Mesenchymal stem cell (in vitro differentiated cells and primary cell): ENCODE measurements around the gene VPS45.
"Not testable (repeated sequence)": the region's sequence is repeated elsewhere in the genome, so short reads cannot be mapped to it uniquely, and the experiment has no call there.

ENCODE experiments used
- DNase-seq: peaks from one replicate; pipeline ENCODE4 v3.0.0-alpha.2; 2013
- H2AFZ ChIP-seq: one replicate; pipeline ENCODE4 v1.6.1; 2013; ENCODE audit warnings: low read depth, mild to moderate bottlenecking, control low read depth, inconsistent platforms, low read length, moderate library complexity
- H2AK5ac ChIP-seq: 2 replicates; pipeline ENCODE4 v1.6.1; 2013; ENCODE audit warnings: low read length, moderate library complexity, mild to moderate bottlenecking, inconsistent platforms; ENCODE audit not compliant: severe bottlenecking
- H2BK120ac ChIP-seq: one replicate; pipeline ENCODE4 v1.6.1; 2013; ENCODE audit warnings: low read depth, mild to moderate bottlenecking, inconsistent platforms, low read length, moderate library complexity
- H2BK12ac ChIP-seq, 2 experiments: one replicate each; pipeline ENCODE4 v1.6.1; 2013; ENCODE audit warnings: inconsistent platforms in 2 of 2, low read length in 2 of 2, mild to moderate bottlenecking in 2 of 2, moderate library complexity in 2 of 2, control low read depth in 1 of 2
- H2BK15ac ChIP-seq: one replicate; pipeline ENCODE4 v1.6.1; 2013; ENCODE audit warnings: mild to moderate bottlenecking, low read depth, inconsistent platforms; ENCODE audit not compliant: poor library complexity, severe bottlenecking
- H2BK5ac ChIP-seq: 2 replicates; pipeline ENCODE4 v1.6.1; 2013; ENCODE audit warnings: low read depth, mild to moderate bottlenecking, low read length, control low read depth, inconsistent platforms; ENCODE audit not compliant: poor library complexity, severe bottlenecking
- H3K14ac ChIP-seq, 2 experiments: one replicate each; pipeline ENCODE4 v1.6.1; 2013; ENCODE audit warnings: inconsistent platforms in 2 of 2, low read length in 2 of 2, control low read depth in 1 of 2, mild to moderate bottlenecking in 1 of 2, moderate library complexity in 1 of 2
- H3K18ac ChIP-seq, 2 experiments: one replicate each; pipeline ENCODE4 v1.6.1; 2013; ENCODE audit warnings: inconsistent platforms in 2 of 2, low read length in 2 of 2, control low read depth in 1 of 2, low read depth in 1 of 2, mild to moderate bottlenecking in 1 of 2
- H3K23ac ChIP-seq, 2 experiments: one replicate each; pipeline ENCODE4 v1.6.1; 2013; ENCODE audit warnings: inconsistent platforms in 2 of 2, low read length in 2 of 2, mild to moderate bottlenecking in 2 of 2, moderate library complexity in 2 of 2, control low read depth in 1 of 2
- H3K27ac ChIP-seq: 2 replicates; pipeline ENCODE4 v1.5.1; 2013; ENCODE audit warnings: mild to moderate bottlenecking, moderate library complexity, low read length, control low read depth, inconsistent platforms; ENCODE audit not compliant: poor library complexity, severe bottlenecking
- H3K27me3 ChIP-seq, 2 experiments: 2 replicates each; pipeline versions ENCODE4 v1.6.1 to v1.7.0; 2013; ENCODE audit warnings: low read length in 2 of 2, mild to moderate bottlenecking in 2 of 2, moderate library complexity in 2 of 2, control low read depth in 1 of 2, inconsistent platforms in 1 of 2; ENCODE audit not compliant: control insufficient read depth in 1 of 2, insufficient read depth in 1 of 2
- H3K36me3 ChIP-seq, 2 experiments: 2 replicates each; pipeline versions ENCODE4 v1.6.1 to v1.7.0; 2013; ENCODE audit warnings: low read length in 2 of 2, control low read depth in 1 of 2, inconsistent platforms in 1 of 2, low read depth in 1 of 2, mild to moderate bottlenecking in 1 of 2; ENCODE audit not compliant: insufficient read depth in 2 of 2, control insufficient read depth in 1 of 2
- H3K4ac ChIP-seq, 2 experiments: one replicate each; pipeline ENCODE4 v1.6.1; 2013; ENCODE audit warnings: inconsistent platforms in 2 of 2, low read length in 2 of 2, mild to moderate bottlenecking in 2 of 2, moderate library complexity in 2 of 2, control low read depth in 1 of 2, low read depth in 1 of 2
- H3K4me1 ChIP-seq: 2 replicates; pipeline ENCODE4 v1.6.1; 2013; ENCODE audit warnings: low read depth, low read length, control low read depth; ENCODE audit not compliant: control insufficient read depth, insufficient read depth
- H3K4me2 ChIP-seq: 2 replicates; pipeline ENCODE4 v1.6.1; 2013; ENCODE audit warnings: low read length, mild to moderate bottlenecking, inconsistent platforms; ENCODE audit not compliant: poor library complexity, severe bottlenecking
- H3K4me3 ChIP-seq, 2 experiments: 2 replicates each; pipeline versions ENCODE4 v1.5.1 to v1.7.0; 2013; ENCODE audit warnings: low read length in 2 of 2, mild to moderate bottlenecking in 2 of 2, control low read depth in 1 of 2, low read depth in 1 of 2; ENCODE audit not compliant: insufficient read depth in 1 of 2
- H3K79me1 ChIP-seq: replicated peaks from 2 replicates; pipeline ENCODE4 v1.6.1; 2013; ENCODE audit warnings: mild to moderate bottlenecking, control low read depth, low read length, inconsistent platforms; ENCODE audit not compliant: poor library complexity, severe bottlenecking
- H3K9ac ChIP-seq: 2 replicates; pipeline ENCODE4 v1.7.0; 2013; ENCODE audit warnings: mild to moderate bottlenecking, low read length, moderate library complexity
- H3K9me3 ChIP-seq: 2 replicates; pipeline ENCODE4 v1.7.0; 2013; ENCODE audit warnings: mild to moderate bottlenecking, low read length; ENCODE audit not compliant: control insufficient read depth
- H4K8ac ChIP-seq: one replicate; pipeline ENCODE4 v1.6.1; 2013; ENCODE audit warnings: inconsistent platforms, mild to moderate bottlenecking, low read length, moderate library complexity
- H4K91ac ChIP-seq: one replicate; pipeline ENCODE4 v1.6.1; 2013; ENCODE audit warnings: mild to moderate bottlenecking, low read length, inconsistent platforms
- WGBS: methylation state at CpG from one replicate; pipeline ENCODE4 v1.1.7; 2013; ENCODE audit warnings: mixed read lengths; 5-methylcytosine and 5-hydroxymethylcytosine counted together

VPS45 gene

DNA sequence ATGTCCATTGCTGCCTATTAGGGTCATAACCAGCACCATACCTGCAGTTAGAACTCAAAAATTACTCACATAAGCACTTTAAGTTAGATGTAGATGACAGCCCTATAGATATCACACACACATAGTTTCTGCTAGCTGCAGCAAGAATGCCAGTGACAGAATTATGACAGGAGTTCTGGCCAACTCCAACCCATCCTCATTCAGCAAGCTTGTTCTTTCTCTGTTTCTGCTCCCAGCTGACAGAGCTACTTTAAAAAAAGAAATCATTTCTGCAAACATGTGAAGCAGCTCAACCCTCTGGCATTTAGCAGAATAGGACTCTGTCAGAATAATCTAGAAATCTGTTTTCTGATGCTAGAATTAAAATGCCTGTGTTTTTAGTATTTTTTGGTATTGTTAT, 33.2 kb upstream of the VPS45 start:
- no peak overlapping the region for H3K18ac ChIP-seq
- H3K79me1 ChIP-seq, result no peaks in the 10 kb centered on the region
- no peak overlapping the region for H3K14ac ChIP-seq
- H3K9ac ChIP-seq, result no peak overlapping the region
- H3K23ac ChIP-seq, result no peak overlapping the region
- H2BK5ac ChIP-seq, result no peak overlapping the region
- H3K4me2 ChIP-seq, result no peak overlapping the region
- no peaks in the 10 kb centered on the region for H3K27me3 ChIP-seq
- H3K4ac ChIP-seq, result no peak overlapping the region
- no peak overlapping the region for H3K27ac ChIP-seq
- H2BK120ac ChIP-seq, result no peak overlapping the region
- H3K9me3 ChIP-seq, result no peaks in the 10 kb centered on the region
- DNase-seq, result no peak
- H4K8ac ChIP-seq, result no peak overlapping the region
- no peak overlapping the region for H2AK5ac ChIP-seq
- no peak overlapping the region for H2BK15ac ChIP-seq
- H3K4me3 ChIP-seq, result no peak overlapping the region
- no peak overlapping the region for H4K91ac ChIP-seq
- H3K36me3 ChIP-seq, result no peaks in the 10 kb centered on the region
- H3K4me1 ChIP-seq, result no peaks in the 10 kb centered on the region
- no peak overlapping the region for H2BK12ac ChIP-seq
- H2AFZ ChIP-seq, result no peak overlapping the region

DNA sequence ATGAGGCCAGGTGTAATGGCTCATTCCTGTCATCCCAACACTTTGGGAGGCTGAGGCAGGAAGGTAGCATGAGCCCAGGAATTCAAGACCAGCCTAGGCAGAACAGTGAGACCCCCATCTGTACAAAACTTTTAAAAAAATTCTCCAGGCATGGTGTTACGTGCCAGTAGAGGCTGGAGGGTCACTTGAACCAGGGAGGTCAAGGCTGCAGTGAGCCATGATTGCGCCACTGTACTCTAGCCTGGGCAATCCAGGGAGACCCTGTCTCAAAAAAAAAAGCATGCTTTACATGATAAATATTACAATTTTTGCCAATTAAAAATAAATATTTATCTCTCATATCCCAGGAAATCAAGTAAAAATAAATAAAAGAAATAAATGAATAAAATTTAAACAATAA, 17.6 kb upstream of the VPS45 start:
- Histone ChIP-seq H3K18ac (no peak overlapping the region), H3K4me2 (no peak overlapping the region), H2BK12ac (no peak overlapping the region), H3K4ac (no peak overlapping the region), H4K8ac (no peak overlapping the region), H3K27ac (no peak overlapping the region), H2BK120ac (no peak overlapping the region), H2AFZ (no peak overlapping the region), H3K79me1 (peaks cover 2% of the 10 kb centered on the region), H3K27me3 (no peaks in the 10 kb centered on the region), H3K14ac (no peak overlapping the region), H2BK15ac (no peak overlapping the region), H3K4me1 (no peaks in the 10 kb centered on the region), H3K9me3 (no peaks in the 10 kb centered on the region), H4K91ac (no peak overlapping the region), H3K23ac (no peak overlapping the region), H3K4me3 (no peak overlapping the region), H2AK5ac (no peak overlapping the region), H3K9ac (no peak overlapping the region), H2BK5ac (no peak overlapping the region), H3K36me3 (peaks cover 0 to 5% of the 10 kb centered on the region in 2 experiments)
- no peak for DNase-seq
- WGBS, result 80% methylated on average over 1 of the region's 2 CpGs

DNA sequence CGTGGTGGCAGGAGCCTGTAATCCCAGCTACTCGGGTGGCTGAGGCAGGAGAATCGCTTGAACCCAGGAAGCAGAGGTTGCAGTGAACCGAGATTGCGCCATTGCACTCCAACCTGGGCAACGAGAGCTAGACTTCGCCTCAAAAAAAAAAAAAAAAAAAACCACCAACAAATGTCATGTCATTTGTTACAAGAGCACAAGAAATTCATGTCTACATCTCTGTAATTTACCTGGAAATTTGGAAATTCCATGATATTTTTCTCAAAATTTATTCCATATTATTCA, 16.5 kb upstream of the VPS45 start:
- Histone ChIP-seq H2BK15ac (no peak overlapping the region), H3K23ac (no peak overlapping the region), H2BK5ac (no peak overlapping the region), H2BK12ac (no peak overlapping the region), H3K27ac (no peak overlapping the region), H3K36me3 (peaks cover 0 to 5% of the 10 kb centered on the region in 2 experiments), H3K4me1 (no peaks in the 10 kb centered on the region), H2BK120ac (no peak overlapping the region), H4K91ac (no peak overlapping the region), H3K9me3 (no peaks in the 10 kb centered on the region), H3K4ac (no peak overlapping the region), H3K4me2 (no peak overlapping the region), H3K9ac (no peak overlapping the region), H4K8ac (no peak overlapping the region), H2AFZ (no peak overlapping the region), H3K27me3 (no peaks in the 10 kb centered on the region), H3K14ac (no peak overlapping the region), H2AK5ac (no peak overlapping the region), H3K4me3 (no peak overlapping the region), H3K18ac (no peak overlapping the region), H3K79me1 (peaks cover 2% of the 10 kb centered on the region)
- no peak for DNase-seq
- 67% methylated on average over 6 of the region's 7 CpGs for WGBS

DNA sequence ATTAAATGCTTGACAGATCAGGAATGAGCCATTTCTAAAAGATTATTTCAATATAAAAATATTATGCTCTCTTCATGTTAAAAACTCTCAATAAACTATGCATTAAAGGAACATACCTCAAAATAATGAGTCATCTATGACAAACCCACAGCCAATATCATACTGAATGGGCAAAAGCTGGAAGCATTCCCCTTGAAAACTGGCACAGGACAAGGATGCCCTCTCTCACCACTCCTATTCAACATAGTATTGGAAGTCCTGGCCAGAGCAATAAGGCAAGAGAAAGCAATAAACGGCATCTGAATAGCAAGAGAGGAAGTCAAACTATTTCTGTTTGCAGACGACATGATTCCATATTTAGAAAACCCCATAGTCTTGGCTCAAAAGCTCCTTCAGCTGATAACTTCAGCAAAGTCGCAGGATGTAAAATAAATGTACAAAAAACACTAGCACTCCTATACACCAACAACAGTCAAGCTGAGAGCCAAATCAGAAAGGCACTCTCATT, 15.6 kb upstream of the VPS45 start:
- H4K8ac ChIP-seq, H3K79me1 ChIP-seq, H3K18ac ChIP-seq, H3K4ac ChIP-seq, H3K23ac ChIP-seq, H3K4me2 ChIP-seq, H3K14ac ChIP-seq, H2BK5ac ChIP-seq, DNase-seq, H3K27ac ChIP-seq, H2AK5ac ChIP-seq, H3K27me3 ChIP-seq, H3K4me1 ChIP-seq, H3K9ac ChIP-seq, H3K9me3 ChIP-seq, H2BK120ac ChIP-seq, H2BK12ac ChIP-seq, H2AFZ ChIP-seq, H4K91ac ChIP-seq, H2BK15ac ChIP-seq, H3K36me3 ChIP-seq, H3K4me3 ChIP-seq: not testable (repeated sequence)
- WGBS, result 83% methylated on average over 3 of the region's 3 CpGs
